ENCODE measurements around the gene LRCH3.

- TF ChIP-seq, protein P1, sequence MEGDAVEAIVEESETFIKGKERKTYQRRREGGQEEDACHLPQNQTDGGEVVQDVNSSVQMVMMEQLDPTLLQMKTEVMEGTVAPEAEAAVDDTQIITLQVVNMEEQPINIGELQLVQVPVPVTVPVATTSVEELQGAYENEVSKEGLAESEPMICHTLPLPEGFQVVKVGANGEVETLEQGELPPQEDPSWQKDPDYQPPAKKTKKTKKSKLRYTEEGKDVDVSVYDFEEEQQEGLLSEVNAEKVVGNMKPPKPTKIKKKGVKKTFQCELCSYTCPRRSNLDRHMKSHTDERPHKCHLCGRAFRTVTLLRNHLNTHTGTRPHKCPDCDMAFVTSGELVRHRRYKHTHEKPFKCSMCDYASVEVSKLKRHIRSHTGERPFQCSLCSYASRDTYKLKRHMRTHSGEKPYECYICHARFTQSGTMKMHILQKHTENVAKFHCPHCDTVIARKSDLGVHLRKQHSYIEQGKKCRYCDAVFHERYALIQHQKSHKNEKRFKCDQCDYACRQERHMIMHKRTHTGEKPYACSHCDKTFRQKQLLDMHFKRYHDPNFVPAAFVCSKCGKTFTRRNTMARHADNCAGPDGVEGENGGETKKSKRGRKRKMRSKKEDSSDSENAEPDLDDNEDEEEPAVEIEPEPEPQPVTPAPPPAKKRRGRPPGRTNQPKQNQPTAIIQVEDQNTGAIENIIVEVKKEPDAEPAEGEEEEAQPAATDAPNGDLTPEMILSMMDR (IDR thresholded peaks at IDR 0.05; ENCODE audit: poor library complexity) = no peak
- TF ChIP-seq EZH2 (IDR thresholded peaks at IDR 0.05; ENCODE audit: borderline replicate concordance) (no peak), EZH2phosphoT487 (IDR thresholded peaks at IDR 0.05; ENCODE audit: low read depth, severe bottlenecking, unreplicated experiment) (no peak)
Measured at GRCh38 chr3:197761784-197762183, 29.3 kb upstream of the LRCH3 start.

Measured in hepatocyte (in vitro differentiated cells).